T-helper 2 cell (primary cell): ENCODE measurements around the gene SPAST.
"Not testable (repeated sequence)": the region's sequence is repeated elsewhere in the genome, so short reads cannot be mapped to it uniquely, and the experiment has no call there.

Experiments used
- DNase-seq, 5 experiments: peaks; one replicate each; pipeline versions ENCODE4 v3.0.0 to v3.0.0-alpha.2; 2012 to 2022
- total RNA-seq, 2 donors: gene quantifications; one replicate each; lab custom pipeline; 2026; lab: John Stamatoyannopoulos, UW

The SPAST gene
- total RNA-seq, result 26.8 to 47.5 reads per million in 2 donors

DNA sequence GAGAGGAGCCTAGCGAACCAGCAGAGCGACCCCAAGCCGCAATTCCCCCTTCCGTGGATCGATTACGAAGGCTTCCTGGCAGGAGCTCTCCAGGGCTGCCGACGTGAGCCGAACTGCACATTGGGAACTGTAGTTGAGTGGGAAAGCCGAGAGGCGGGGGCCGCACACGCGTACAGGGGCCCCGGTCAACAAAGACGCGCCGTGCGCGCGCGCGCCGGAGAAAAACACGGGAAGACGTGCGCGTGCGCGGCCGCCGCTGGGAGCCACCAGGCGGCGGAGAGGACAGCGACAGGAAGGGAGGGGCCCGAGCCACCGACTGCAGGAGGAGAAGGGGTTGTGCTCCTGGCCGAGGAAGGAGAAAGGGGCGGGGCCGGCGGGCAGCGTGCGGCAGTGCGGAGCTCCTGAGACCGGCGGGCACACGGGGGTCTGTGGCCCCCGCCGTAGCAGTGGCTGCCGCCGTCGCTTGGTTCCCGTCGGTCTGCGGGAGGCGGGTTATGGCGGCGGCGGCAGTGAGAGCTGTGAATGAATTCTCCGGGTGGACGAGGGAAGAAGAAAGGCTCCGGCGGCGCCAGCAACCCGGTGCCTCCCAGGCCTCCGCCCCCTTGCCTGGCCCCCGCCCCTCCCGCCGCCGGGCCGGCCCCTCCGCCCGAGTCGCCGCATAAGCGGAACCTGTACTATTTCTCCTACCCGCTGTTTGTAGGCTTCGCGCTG is at the start of gene SPAST:
Gene SPAST (plus strand): TSS at position 247 of the 711 bp plus-strand sequence. CDS start 276 bp downstream, at position 523.
- peak; percentile 91 to 99 (median 96) for DNase-seq

DNA sequence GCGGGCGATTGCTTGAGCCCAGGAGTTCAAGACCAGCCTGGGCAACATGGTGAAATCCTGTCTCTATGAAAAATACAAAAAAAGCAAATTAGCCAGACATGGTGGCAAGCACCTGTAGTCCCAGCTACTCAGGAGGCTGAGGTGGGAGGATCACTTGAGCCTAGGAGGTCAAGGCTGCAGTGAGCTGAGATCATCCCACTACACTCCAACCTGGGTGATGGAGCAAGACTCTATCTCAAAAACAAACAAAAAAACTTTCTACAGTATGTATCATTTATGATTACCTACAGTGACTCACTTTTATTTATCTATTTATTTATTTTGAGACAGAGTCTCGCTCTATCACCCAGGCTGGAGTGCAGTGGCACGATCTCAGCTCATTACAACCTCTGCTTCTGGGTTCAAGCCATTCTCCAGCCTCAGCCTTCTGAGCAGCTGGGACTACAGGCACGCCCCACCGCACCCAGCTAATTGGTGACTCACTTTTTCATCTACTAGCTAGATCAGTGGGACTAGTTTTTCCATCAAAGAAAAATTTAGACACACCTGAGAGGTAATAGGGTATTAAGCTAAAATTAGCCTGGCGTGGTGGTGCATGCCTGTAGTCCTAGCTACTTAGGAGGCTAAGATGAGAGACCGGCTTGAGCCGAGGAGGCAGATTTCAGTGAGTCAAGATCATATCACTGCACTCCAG is 44.4 kb upstream of the SPAST start:
- DNase-seq, result not testable (repeated sequence)

- not testable (repeated sequence) for DNase-seq
Measured at GRCh38 chr2:32034198-32034887, 29.0 kb upstream of the SPAST start.

GRCh38 chr2:32039447-32040219 is 23.7 kb upstream of the SPAST start, which contains the start of gene DPY30:
TSS of gene DPY30 (minus strand) at chr2:32039805. CDS start at chr2:32039456, 349 bp downstream.
- peak; percentile 79 to 95 (median 85) for DNase-seq

- no peak for DNase-seq
Measured at GRCh38 chr2:32043561-32043960, 19.8 kb upstream of the SPAST start.

DNA sequence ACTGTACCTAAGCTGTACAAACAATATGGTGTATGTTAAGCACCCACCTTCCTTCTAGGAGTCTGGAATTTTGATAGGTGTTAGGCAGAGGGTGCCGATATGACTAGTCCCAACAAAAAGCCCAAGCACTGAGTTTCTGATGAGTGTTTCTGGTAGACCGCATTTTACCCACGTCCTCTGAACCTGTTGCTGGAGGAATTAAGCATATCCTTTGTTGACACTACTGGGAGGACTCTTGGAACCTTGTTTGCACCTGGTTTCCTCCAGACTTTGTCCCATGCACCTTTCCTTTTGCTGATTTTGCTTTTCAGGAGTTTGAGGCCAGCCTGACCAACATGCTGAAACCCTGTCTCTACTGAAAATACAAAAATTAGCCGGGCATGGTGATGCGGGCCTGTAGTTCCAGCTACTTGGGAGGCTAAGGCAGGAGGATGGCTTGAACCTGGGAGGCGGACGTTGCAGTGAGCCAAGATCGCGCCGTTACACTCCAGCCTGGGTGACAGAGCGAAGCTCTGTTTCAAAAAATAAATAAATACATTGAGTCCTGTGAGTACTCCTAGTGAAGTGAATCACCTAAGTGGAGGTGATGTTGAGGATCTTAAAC is 11.4 kb upstream of the SPAST start:
- DNase-seq, result no peak

DNA sequence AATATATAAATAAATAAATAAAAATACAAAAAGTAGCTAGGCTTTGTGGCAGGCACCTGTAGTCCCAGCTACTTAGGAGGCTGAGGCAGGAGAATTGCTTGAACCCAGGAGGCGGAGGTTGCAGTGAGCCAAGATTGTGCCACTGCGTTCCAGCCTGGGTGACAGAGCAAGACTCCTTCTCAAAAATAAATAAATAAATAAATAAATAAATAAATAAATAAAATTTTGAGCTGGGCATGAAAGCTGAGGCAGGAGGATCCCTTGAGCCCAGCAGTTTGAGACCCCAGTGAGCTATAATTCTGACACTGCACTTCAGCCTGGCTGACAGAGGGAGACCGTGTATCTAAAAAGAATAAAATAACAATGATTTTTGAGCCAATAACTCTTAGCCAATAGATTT is 8.8 kb upstream of the SPAST start:
- DNase-seq, result not testable (repeated sequence)

- no peak for DNase-seq
Measured at GRCh38 chr2:32058130-32058529, 5.2 kb upstream of the SPAST start.

DNA sequence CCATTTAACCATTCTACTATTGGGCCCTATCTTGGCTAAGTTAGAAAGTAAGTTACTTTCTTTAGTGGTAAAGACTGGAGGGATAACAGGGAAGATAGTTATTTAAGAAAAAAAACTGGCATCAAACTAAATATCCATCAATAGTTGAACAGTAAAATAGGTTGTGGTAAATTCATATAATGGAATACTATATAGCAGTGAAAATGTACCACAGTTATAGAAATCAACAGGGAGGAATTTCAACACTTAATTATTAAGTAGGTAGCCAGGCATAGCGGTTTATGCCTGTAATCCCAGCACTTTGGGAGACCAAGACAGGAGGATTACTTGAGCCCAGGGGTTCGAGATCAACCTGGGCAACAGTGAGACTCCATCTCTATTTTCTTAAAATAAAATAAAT is 3.1 kb upstream of the SPAST start:
- no peak for DNase-seq

GRCh38 chr2:32061430-32061829 is 1.9 kb upstream of the SPAST start:
- DNase-seq, result no peak

DNA sequence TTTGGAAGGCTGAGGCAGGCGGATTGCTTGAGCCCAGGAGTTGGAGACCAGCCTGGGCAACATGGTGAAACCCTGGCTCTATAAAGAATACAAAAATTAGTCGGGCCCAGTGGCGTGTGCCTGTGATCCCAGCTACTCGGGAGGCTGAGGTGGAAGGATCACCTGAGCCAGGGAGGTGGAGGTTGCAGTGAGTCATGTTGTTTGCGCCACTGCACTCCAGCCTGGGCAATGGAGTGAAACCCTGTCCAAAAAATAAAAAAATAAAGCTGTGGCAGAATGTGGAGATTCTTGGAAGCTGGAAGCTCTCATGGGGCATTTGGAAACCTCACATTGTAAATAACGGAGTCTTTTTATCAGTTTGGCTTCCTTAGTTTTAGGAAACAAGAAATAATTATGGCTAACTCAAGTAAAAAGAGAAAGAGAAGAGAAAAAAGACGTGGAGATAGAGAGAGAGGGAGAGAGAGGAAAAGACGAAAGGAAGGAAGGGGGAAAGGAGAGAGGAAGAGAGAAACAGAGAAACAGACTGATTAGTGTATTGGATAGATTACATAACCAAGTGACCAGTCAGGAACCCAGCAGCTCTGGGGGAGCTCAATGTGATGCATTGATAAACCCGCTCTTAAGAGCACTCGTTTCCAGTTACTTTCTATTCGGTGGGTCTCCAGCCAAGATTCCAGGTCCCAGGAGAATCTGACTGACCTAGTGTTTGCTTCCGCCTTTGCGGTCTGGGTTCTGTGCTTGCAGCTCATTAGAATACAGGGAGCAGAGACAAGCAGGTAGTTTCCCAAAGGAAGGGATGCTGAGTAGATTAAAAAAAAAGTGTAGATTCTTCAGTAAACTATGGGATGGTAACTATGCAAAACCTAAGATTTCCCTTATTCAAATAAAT is 1.1 kb upstream of the SPAST start:
- DNase-seq, result no peak

- DNase-seq, result peak in 1 of 5 experiments; percentile 37
Measured at GRCh38 chr2:32064021-32064601, 755 bp downstream of the SPAST start.

DNA sequence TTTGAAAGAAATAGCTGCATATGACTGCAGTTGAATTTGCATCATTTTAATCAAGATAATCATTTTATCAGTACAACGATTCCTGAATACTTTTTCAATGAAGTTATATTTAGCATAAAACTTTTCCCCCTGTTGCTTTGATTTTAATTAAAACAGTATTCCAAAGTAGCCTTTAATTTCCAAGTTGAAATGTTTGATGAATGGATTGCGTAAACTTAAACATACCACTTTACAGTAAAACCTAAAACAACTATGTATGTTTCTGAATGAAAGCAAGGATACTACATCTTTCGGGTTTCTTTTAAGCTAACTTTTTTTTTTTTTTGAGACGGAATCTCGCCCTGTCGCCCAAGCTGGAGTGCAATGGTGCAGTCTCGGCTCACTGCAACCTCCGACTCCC is 1.4 kb downstream of the SPAST start:
- DNase-seq, result no peak

- DNase-seq, result no peak
Measured at GRCh38 chr2:32067549-32067948, 4.2 kb downstream of the SPAST start.

DNA sequence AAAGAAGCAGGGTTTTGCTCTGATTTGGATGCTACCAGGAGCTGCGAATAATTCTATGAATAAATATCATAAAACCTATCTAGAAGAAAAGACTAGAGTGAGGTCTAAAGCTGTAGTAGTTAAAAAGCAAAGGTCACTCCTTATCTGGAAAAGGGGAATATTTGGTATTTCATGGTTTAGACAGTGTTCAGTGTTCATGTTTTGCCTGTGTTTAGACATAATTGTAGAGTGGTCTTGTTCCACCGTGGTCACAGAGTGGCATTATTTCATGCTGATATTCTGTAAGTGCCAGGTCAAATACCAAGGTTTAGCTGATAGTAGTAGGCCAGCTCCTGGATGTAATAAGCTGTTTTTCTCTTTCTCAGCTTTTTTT is 10.8 kb downstream of the SPAST start:
- no peak for DNase-seq

GRCh38 chr2:32095671-32096070 is 32.3 kb downstream of the SPAST start:
- DNase-seq, result no peak

DNA sequence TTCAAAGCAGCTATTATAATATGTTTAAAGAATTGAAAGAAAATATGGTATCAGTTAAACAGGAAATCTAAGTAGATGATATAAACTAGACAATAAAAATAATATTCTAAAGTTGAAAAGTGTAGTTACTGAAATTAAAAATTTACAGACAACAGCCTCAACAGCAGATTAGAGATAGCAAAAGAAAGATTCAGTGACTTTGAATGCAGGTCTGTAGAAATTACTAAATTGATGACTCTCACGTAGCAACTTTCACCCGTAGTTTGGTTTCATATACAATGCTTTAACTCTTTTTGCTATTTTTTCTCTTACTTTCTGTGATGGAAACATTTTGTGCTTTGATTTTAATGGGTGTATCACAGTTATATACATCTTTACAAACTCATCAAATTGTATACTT is 44.8 kb downstream of the SPAST start:
- no peak for DNase-seq

- peak in 1 of 5 experiments; percentile 2 for DNase-seq
Measured at GRCh38 chr2:32118055-32118454, 54.7 kb downstream of the SPAST start.

GRCh38 chr2:32119161-32119560 is 55.8 kb downstream of the SPAST start:
- no peak for DNase-seq

GRCh38 chr2:32124660-32125059 is 61.3 kb downstream of the SPAST start:
- DNase-seq, result no peak

DNA sequence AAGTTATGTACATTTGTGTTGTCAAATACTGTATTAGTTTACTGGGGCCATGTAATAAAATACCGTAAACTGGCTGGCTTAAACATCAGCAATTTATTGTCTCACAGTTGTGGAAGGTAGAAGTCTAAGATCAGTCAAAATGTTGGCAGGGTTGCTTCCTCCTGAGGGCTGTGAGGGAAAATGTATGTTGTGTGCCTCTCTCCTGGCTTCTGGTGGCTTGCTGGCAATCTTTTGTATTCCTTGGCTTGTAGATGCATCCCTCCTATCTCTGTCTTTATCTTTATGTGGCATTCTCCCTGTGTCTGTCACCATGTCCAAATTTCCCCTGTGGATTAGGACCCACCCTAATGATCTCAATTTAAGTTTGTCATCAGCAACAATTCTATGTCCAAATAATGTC is 65.3 kb downstream of the SPAST start:
- no peak for DNase-seq
